Central memory CD8-positive, alpha-beta T cell (primary cell): ENCODE measurements around the gene HYDIN.
A peak's percentile ranks its signal among the peaks of the same experiment; 100 is the strongest.

ENCODE experiments used
- ATAC-seq: fragments of 150-1000 bp; cut with Tn5 transposase; replicated peaks from 2 replicates; pipeline ENCODE4 v1.10.0; 2022; ENCODE audit warnings: mild to moderate bottlenecking, moderate FRiP score, moderate number of reproducible peaks; ENCODE audit not compliant: poor library complexity, severe bottlenecking; ENCODE audit errors: extremely low read depth
- DNase-seq, 2 donors: peaks; one replicate each; pipeline ENCODE4 v3.0.0; 2021; ENCODE audit warnings: low spot score in 2 of 2
- H3K27ac Mint-ChIP-seq: one replicate; pipeline ENCODE4 v1.8.0; 2022; ENCODE audit warnings: low read depth, mild to moderate bottlenecking, moderate library complexity, mixed read lengths
- H3K27me3 Mint-ChIP-seq: one replicate; pipeline ENCODE4 v1.8.0; 2022; ENCODE audit warnings: mixed read lengths
- H3K36me3 Mint-ChIP-seq: one replicate; pipeline ENCODE4 v1.8.0; 2022; ENCODE audit warnings: mild to moderate bottlenecking, moderate library complexity, mixed read lengths; ENCODE audit not compliant: insufficient read depth
- H3K4me1 Mint-ChIP-seq: one replicate; pipeline ENCODE4 v1.8.0; 2022; ENCODE audit warnings: mixed read lengths
- H3K4me3 Mint-ChIP-seq: one replicate; pipeline ENCODE4 v1.8.0; 2022; ENCODE audit warnings: mild to moderate bottlenecking, moderate library complexity, mixed read lengths
- H3K9me3 Mint-ChIP-seq: one replicate; pipeline ENCODE4 v1.8.0; 2022; ENCODE audit warnings: mixed read lengths

The HYDIN gene

DNA sequence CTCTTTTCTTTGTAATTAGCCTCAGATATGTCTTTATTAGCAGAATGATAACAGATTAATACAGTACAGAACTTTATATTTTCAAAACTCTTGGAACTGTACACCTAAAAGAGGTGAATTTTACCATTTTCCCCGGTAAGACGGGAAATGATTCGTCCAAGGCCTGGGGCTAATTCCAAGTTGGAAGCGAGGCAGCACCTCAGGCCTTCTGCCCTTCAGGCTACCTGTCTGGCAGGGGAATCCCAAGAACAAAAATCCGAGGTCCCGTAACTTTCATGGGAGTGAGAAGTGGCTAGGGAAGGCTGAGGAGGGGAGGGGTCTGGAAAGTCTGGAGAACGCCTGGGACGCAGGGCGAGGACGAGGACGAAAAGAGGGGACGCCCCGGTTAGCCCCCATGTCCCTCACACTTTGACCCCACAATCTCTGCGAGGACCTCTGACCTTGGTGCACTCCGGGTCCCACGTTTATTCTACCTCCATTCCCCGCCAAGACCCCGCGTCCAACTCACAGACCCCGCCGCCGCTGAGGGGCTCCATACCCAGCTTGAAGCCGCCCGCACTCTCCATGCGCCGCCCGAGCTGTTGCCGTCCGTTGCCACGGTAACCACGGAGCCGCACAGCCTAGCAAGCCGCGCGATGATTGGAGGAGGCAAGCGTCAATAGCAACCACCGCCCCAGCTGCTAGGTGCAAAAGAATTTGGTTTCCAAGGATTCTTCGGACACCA is at the start of gene HYDIN:
HYDIN (minus strand) TSS at position 601 of the 724 bp plus-strand sequence. CDS start 43,827 bp downstream, outside the sequence.
- no peaks in the 10 kb centered on the region for H3K36me3 Mint-ChIP-seq
- H3K4me1 Mint-ChIP-seq = no peaks in the 10 kb centered on the region
- ATAC-seq (no peak), DNase-seq (no peak)
- H3K9me3 Mint-ChIP-seq = peaks cover 23% of the 10 kb centered on the region
- peaks cover 35% of the 10 kb centered on the region for H3K27me3 Mint-ChIP-seq
- no peak within 1 kb of the TSS for H3K27ac Mint-ChIP-seq
- H3K4me3 Mint-ChIP-seq = no peak within 1 kb of the TSS

DNA sequence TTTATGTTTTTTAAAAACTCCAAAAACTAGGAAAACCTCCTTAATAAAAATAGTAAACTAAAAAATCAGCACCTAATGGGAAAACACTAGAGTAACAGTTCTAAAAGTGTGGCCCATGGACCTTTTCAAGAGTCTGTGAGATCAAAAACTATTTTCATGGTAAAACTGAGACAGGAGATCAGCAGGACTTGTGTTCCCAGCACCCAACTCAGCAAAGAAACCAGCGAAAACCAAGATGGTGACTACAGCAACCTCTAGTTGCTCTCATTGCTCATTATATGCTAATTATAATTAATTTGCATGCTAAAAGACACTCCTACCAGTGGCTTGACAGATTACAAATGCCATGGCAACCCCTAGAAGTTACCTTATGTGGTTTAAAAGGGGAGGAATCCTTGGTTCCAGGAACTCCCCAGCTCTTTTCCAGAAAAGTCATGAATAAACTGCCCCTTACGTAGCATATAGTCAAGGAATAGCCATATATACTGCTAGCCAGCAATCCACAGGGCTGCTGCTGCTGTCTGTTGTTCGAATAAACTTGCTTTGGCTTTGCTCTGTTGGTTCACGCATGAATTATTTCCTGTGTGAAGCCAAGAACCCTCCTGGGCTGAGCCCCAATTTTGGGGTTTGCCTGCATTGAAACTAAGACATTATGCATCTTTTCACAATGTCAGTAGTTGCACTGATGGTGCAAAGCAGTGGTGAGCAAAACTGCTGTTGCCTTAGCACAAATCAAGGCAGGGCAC is 46.2 kb upstream of the HYDIN start:
- no peaks in the 10 kb centered on the region for H3K36me3 Mint-ChIP-seq
- no peaks in the 10 kb centered on the region for H3K4me1 Mint-ChIP-seq
- ATAC-seq (no peak), DNase-seq (no peak)
- H3K4me3 Mint-ChIP-seq = no peak overlapping the region
- H3K27ac Mint-ChIP-seq = no peak overlapping the region
- H3K9me3 Mint-ChIP-seq = peaks cover 6% of the 10 kb centered on the region
- H3K27me3 Mint-ChIP-seq = no peaks in the 10 kb centered on the region

DNA sequence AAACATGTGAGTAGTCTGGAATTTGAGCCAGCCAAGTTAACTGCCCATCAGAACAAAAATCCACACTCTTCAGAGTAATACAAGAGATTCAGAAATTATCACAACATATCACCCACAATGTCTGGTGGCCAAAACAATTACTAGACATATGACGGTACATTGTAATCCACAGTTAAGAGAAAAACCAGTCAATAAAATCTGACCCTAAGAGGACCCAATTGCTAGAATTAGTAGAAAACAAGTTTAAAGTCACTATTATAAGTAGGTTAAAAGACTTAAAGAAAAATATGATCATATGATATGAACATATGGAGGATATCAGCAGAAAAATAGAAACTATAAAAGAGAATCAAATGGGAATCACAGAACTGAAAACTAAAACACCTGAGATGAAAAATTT is 42.9 kb upstream of the HYDIN start:
- H3K27ac Mint-ChIP-seq = no peak overlapping the region
- H3K4me3 Mint-ChIP-seq = no peak overlapping the region
- DNase-seq (no peak), ATAC-seq (no peak)
- no peaks in the 10 kb centered on the region for H3K4me1 Mint-ChIP-seq
- peaks cover 6% of the 10 kb centered on the region for H3K9me3 Mint-ChIP-seq
- no peaks in the 10 kb centered on the region for H3K36me3 Mint-ChIP-seq
- peaks cover 22% of the 10 kb centered on the region for H3K27me3 Mint-ChIP-seq

DNA sequence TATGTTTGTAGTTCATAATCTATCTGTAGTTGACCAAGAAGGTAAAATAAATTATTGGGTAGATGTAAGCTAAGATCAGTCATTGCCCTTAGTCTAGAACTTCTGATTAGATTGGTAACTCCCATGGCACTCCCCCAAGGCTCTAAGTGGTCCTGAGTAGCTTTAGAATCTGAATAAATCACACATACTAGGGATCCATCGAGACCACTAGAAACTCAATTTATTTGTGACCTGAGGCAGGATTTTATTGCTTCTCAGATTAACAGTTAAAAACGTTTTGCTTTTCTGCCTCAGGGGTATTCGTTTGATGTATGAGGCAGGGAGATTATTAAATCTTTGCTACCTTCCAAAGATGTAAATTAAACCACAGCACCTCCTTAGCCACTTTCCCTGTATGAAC is 33.8 kb upstream of the HYDIN start:
- no peak overlapping the region for H3K4me3 Mint-ChIP-seq
- ATAC-seq = no peak
- H3K27ac Mint-ChIP-seq = no peak overlapping the region
- no peak for DNase-seq
- no peaks in the 10 kb centered on the region for H3K4me1 Mint-ChIP-seq
- H3K27me3 Mint-ChIP-seq = peaks cover 82% of the 10 kb centered on the region
- no peaks in the 10 kb centered on the region for H3K36me3 Mint-ChIP-seq
- H3K9me3 Mint-ChIP-seq = no peaks in the 10 kb centered on the region

DNA sequence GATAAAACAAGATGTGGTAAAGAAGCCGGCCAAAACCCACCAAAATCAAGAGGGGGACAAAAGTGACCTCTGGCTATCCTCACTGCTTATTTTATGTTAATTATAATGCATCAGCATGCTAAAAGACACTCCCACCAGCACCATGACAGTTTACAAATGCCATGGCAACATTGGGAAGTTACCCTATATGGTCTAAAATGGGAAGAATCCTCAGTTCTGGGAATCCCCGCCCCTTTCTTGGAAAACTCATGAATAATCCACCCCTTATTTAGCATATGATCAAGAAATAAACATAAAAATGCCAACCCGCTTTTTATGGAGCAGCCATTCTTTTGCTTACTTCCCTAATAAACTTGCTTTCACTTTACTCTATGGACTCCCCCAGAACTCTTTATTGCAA is 33.1 kb upstream of the HYDIN start:
- DNase-seq = no peak
- H3K36me3 Mint-ChIP-seq = no peaks in the 10 kb centered on the region
- no peaks in the 10 kb centered on the region for H3K4me1 Mint-ChIP-seq
- no peaks in the 10 kb centered on the region for H3K9me3 Mint-ChIP-seq
- no peak overlapping the region for H3K4me3 Mint-ChIP-seq
- ATAC-seq = no peak
- peaks cover 82% of the 10 kb centered on the region for H3K27me3 Mint-ChIP-seq
- no peak overlapping the region for H3K27ac Mint-ChIP-seq

DNA sequence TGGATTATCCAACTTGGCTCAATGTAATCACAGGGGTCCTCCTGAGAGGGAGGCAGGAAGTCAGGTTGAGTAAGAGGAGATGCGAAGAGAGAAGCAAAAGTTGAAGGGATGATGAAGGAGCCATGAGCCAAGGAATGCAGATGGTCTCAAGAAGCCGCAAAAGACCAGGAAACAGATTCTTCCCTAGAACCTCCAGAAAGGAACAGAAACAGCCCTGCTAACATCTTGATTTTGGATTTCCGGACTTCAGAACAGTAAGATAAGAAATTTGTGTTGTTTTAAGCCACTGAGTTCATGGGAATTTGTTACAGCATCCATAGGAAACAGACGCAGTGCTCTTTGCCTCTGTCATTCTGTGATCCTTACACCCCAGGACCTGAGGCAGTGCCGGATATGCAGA is 31.9 kb upstream of the HYDIN start:
- Mint-ChIP-seq H3K27ac (no peak overlapping the region), H3K4me1 (no peaks in the 10 kb centered on the region), H3K4me3 (no peak overlapping the region), H3K27me3 (peaks cover 72% of the 10 kb centered on the region), H3K9me3 (no peaks in the 10 kb centered on the region), H3K36me3 (no peaks in the 10 kb centered on the region)
- DNase-seq (no peak), ATAC-seq (no peak)

DNA sequence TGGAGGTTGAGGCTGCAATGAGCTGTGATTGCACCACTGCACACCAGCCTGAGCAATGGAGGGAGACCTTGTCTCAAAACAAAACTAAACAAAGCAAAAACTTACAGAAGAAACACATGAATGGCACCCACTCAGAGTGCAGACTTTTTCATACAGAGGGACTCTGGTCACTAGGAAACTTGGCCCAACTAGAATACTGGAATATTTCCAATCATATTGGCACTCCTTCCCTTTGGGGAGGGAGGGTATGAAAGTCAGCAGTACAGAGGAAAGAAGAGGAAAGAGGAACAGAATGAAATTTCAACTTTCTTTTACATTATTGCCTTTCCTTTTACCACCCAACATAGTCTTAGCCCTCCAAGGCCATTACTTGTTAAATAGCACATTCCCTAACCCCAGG is 30.5 kb upstream of the HYDIN start:
- no peaks in the 10 kb centered on the region for H3K9me3 Mint-ChIP-seq
- no peak overlapping the region for H3K27ac Mint-ChIP-seq
- no peak overlapping the region for H3K4me3 Mint-ChIP-seq
- no peaks in the 10 kb centered on the region for H3K36me3 Mint-ChIP-seq
- no peaks in the 10 kb centered on the region for H3K4me1 Mint-ChIP-seq
- DNase-seq = no peak
- no peak for ATAC-seq
- peaks cover 58% of the 10 kb centered on the region for H3K27me3 Mint-ChIP-seq

DNA sequence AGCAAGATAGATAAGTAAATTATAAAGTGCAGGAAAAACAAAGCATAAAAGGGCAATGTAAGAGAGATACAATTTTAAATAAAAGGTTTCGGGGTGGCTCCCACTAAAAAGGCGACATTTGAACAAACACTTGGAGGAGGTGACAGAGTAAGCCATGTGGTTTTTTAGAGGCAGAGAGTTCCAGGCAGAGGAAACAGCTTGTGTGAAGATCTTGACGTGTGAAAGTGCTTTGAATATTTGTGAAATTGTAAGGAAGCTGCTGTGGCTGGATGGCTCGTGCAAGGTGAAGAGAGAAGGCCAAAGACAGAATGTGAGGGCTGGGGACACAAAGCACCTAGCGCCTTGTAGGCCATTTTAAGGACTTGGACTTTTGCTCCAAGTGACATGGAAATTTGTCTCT is 28.6 kb upstream of the HYDIN start:
- Mint-ChIP-seq H3K4me1 (no peaks in the 10 kb centered on the region), H3K27me3 (peaks cover 67% of the 10 kb centered on the region), H3K9me3 (no peaks in the 10 kb centered on the region), H3K4me3 (no peak overlapping the region), H3K36me3 (no peaks in the 10 kb centered on the region), H3K27ac (no peak overlapping the region)
- no peak for DNase-seq
- peak; percentile 24 for ATAC-seq

DNA sequence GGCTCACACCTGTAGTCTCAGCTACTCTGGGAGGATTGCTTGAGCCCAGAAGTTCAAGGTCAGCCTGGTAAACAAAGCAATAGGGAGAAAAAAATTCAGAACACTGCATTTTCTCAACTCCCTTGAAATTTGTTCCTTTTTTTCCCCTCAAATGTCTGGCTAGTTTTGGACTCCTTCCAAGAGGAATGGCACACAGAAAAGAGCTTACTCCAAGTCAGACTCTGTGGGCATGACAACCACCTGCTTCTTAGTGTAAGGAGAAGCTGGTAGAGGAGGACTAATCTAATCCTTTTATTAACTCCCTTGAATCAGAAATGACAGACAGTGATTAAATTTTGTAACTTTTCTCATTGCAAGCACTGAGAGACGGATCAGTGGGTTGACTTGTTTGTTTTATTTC is 27.9 kb upstream of the HYDIN start:
- Mint-ChIP-seq H3K4me1 (no peaks in the 10 kb centered on the region), H3K36me3 (no peaks in the 10 kb centered on the region), H3K27ac (no peak overlapping the region), H3K4me3 (no peak overlapping the region), H3K9me3 (no peaks in the 10 kb centered on the region), H3K27me3 (peaks cover 67% of the 10 kb centered on the region)
- no peak for ATAC-seq
- no peak for DNase-seq

DNA sequence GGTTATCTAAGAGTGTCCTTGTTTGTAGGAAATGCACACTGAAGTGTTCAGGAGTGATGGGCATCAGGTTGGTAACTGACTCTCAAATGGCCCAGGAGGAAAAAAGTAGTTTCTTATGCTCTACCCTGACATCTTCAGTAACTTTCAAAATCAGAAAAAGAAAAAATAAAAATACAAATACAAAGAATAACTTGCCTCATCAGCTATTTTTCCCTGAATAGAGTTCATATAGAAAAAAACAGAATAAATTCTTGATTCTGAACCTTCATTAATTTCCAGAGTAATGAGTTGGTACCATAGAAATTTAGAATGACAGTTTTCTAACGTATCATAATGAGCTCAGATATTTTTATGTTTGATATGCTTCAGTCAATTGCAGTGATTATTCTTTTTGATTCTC is 27.2 kb upstream of the HYDIN start:
- Mint-ChIP-seq H3K27ac (no peak overlapping the region), H3K4me1 (no peaks in the 10 kb centered on the region), H3K27me3 (peaks cover 65% of the 10 kb centered on the region), H3K36me3 (no peaks in the 10 kb centered on the region), H3K4me3 (no peak overlapping the region), H3K9me3 (no peaks in the 10 kb centered on the region)
- no peak for DNase-seq
- no peak for ATAC-seq

DNA sequence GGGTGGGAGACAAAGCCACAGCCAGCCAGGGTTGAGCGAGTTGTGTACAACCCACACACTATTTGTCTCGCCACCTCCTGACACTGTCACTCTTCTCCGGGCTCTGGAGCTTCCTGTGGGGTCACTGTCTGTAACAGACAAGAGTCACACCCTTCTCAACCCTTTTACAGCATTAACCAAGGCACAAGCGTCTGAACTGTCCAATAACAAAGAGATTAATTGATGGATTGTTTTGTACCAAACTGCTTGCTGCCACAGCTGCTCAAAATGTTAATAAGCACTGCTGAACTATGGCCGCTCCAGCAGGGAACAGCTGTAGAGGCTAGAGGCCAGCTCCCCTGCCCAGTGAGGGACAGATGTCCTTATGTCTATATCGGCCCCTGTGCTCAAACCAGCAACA is 25.2 kb upstream of the HYDIN start:
- H3K27me3 Mint-ChIP-seq = peaks cover 63% of the 10 kb centered on the region
- no peak for DNase-seq

DNA sequence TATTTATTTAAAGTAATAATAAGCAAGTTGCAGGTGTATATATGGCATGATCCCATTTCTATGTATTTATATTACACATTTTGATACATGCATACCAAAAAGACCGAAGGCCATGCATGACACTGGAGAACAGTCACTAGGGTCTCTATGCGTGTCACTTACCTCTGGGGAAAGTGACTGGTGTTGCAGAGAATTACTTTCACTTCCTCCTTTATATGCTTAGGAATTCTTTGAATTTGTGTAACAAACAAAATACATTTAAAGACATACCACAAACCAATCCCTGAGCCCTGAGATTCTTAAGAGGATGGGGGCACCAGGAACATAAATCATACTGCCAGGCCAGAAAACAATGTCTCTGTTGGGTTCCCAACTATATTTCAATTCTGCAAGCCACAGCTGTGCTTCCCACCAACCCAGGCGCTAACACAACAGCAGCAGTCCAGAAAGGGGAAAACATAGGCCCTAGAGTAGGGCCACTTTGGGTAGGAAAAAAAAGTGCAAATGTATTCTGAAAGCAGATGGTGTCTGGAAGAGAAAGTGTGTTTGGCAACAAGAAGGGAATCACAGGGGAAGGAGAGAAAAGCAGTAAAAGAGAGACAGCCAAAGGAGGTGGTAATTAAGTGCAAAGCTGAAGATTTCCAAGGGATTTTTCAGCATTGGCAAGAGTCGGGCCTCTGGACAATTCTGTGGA is 24.5 kb upstream of the HYDIN start:
- Mint-ChIP-seq H3K4me1 (no peaks in the 10 kb centered on the region), H3K36me3 (no peaks in the 10 kb centered on the region), H3K27me3 (peaks cover 61% of the 10 kb centered on the region), H3K9me3 (no peaks in the 10 kb centered on the region), H3K27ac (no peak overlapping the region), H3K4me3 (no peak overlapping the region)
- no peak for DNase-seq
- ATAC-seq = no peak

More for the DNA sequence above, 25.2 kb upstream of the HYDIN start:
- Mint-ChIP-seq H3K9me3 (no peaks in the 10 kb centered on the region), H3K36me3 (no peaks in the 10 kb centered on the region), H3K4me3 (no peak overlapping the region), H3K4me1 (no peaks in the 10 kb centered on the region), H3K27ac (no peak overlapping the region)
- ATAC-seq = no peak
